ENCODE data around the gene BAIAP2L1.
"Not testable (repeated sequence)": the region's sequence is repeated elsewhere in the genome, so short reads cannot be mapped to it uniquely, and the experiment has no call there.

The BAIAP2L1 gene

DNA sequence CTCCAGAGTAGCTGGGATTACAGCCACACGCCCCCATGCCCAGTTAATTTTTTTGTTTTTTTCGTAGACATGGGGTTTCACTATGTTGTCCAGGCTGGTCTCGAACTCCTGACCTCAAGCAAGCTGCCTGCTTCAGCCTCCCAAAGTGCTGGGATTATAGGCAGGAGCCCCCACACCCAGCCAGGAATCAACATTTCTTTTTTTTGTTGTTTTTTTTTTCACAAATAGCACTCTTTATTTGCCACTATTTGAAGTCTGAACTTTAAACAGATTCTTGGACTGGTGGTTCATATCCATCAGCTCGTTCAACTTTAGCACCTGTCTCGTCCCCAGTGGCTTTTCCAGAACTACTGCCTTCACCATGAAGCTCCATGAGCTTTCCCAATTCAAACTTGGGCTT is 15.4 kb downstream of the BAIAP2L1 start:
- not testable (repeated sequence) for H4K91ac ChIP-seq (ENCODE audit: low read length); DNase-seq; H2BK15ac ChIP-seq (ENCODE audit: low read depth, poor library complexity, severe bottlenecking); H3K27ac ChIP-seq (ENCODE audit: low read length, poor library complexity, severe bottlenecking); H3K4ac ChIP-seq (ENCODE audit: low read depth in 1 of 2, low read length in 2 of 2); H2AK5ac ChIP-seq (ENCODE audit: low read length, severe bottlenecking); H3K9me3 ChIP-seq (ENCODE audit: control insufficient read depth, low read length); H3K14ac ChIP-seq (ENCODE audit: low read length in 2 of 2); H3K23ac ChIP-seq (ENCODE audit: low read length in 2 of 2); H3K4me1 ChIP-seq (ENCODE audit: control insufficient read depth, insufficient read depth, low read depth, low read length); H2AFZ ChIP-seq (ENCODE audit: low read depth, low read length); H2BK5ac ChIP-seq (ENCODE audit: low read depth, low read length, poor library complexity, severe bottlenecking); H3K4me3 ChIP-seq (ENCODE audit: insufficient read depth in 1 of 2, low read depth in 1 of 2, low read length in 2 of 2); H4K8ac ChIP-seq (ENCODE audit: low read length); H2BK120ac ChIP-seq (ENCODE audit: low read depth, low read length); H3K4me2 ChIP-seq (ENCODE audit: low read length, poor library complexity, severe bottlenecking); H3K27me3 ChIP-seq (ENCODE audit: control insufficient read depth in 1 of 2, insufficient read depth in 1 of 2, low read length in 2 of 2); H3K9ac ChIP-seq (ENCODE audit: low read length); H2BK12ac ChIP-seq (ENCODE audit: low read length in 2 of 2); H3K18ac ChIP-seq (ENCODE audit: low read depth in 1 of 2, low read length in 2 of 2)
- Histone ChIP-seq H3K36me3 (ENCODE audit: control insufficient read depth in 1 of 2, insufficient read depth in 2 of 2, low read depth in 1 of 2, low read length in 2 of 2) (peaks cover 0 to 11% of the 10 kb centered on the region in 2 experiments), H3K79me1 (replicated peaks; ENCODE audit: low read length, poor library complexity, severe bottlenecking) (peaks cover 13% of the 10 kb centered on the region)
- 88% methylated on average over 5 of the region's 5 CpGs for WGBS

DNA sequence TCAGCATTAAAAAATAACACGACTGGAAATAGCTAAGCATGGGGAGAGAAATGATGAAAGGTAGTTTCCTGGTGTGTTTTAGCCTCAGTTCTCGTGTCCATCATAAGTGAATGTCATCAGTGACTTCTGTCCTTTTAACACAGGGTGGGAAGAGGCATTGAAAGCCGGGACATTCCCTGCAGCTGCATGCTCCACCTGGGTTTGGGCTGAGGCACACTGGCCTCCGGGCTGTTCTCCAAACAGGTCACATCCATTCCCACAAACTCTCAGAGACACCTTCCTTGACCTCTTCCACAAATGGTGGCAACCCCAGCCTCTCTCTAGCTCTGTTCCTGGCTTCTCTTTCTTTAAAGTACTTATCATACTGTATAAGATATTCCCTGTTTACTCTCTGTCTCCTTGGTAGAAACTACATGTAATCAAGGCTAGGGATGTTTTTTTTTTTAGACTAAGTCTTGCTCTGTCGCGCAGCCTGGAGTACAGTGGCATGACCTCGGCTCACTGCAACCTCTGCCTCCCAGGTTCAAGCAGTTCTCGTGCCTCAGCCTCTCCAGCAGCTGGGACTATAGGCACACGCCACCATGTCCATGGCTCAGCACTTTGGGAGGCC is 22.6 kb downstream of the BAIAP2L1 start:
- Histone ChIP-seq H2BK15ac (ENCODE audit: low read depth, poor library complexity, severe bottlenecking) (no peak overlapping the region), H4K8ac (ENCODE audit: low read length) (no peak overlapping the region), H2AK5ac (ENCODE audit: low read length, severe bottlenecking) (no peak overlapping the region), H3K4ac (ENCODE audit: low read depth in 1 of 2, low read length in 2 of 2) (no peak overlapping the region), H3K9me3 (ENCODE audit: control insufficient read depth, low read length) (no peaks in the 10 kb centered on the region), H3K27me3 (ENCODE audit: control insufficient read depth in 1 of 2, insufficient read depth in 1 of 2, low read length in 2 of 2) (no peaks in the 10 kb centered on the region), H3K4me3 (ENCODE audit: insufficient read depth in 1 of 2, low read depth in 1 of 2, low read length in 2 of 2) (no peak overlapping the region), H3K14ac (ENCODE audit: low read length in 2 of 2) (no peak overlapping the region), H3K18ac (ENCODE audit: low read depth in 1 of 2, low read length in 2 of 2) (no peak overlapping the region), H3K4me2 (ENCODE audit: low read length, poor library complexity, severe bottlenecking) (no peak overlapping the region), H3K9ac (ENCODE audit: low read length) (no peak overlapping the region), H2AFZ (ENCODE audit: low read depth, low read length) (no peak overlapping the region), H3K27ac (ENCODE audit: low read length, poor library complexity, severe bottlenecking) (no peak overlapping the region), H2BK5ac (ENCODE audit: low read depth, low read length, poor library complexity, severe bottlenecking) (no peak overlapping the region), H2BK12ac (ENCODE audit: low read length in 2 of 2) (no peak overlapping the region), H3K36me3 (ENCODE audit: control insufficient read depth in 1 of 2, insufficient read depth in 2 of 2, low read depth in 1 of 2, low read length in 2 of 2) (peaks cover 0 to 7% of the 10 kb centered on the region in 2 experiments), H4K91ac (ENCODE audit: low read length) (no peak overlapping the region), H3K79me1 (replicated peaks; ENCODE audit: low read length, poor library complexity, severe bottlenecking) (peaks cover 14% of the 10 kb centered on the region), H3K4me1 (ENCODE audit: control insufficient read depth, insufficient read depth, low read depth, low read length) (peaks cover 7% of the 10 kb centered on the region), H3K23ac (ENCODE audit: low read length in 2 of 2) (no peak overlapping the region), H2BK120ac (ENCODE audit: low read depth, low read length) (no peak overlapping the region)
- 85% methylated on average over 9 of the region's 9 CpGs for whole genome bisulfite sequencing
- DNase-seq: no peak

DNA sequence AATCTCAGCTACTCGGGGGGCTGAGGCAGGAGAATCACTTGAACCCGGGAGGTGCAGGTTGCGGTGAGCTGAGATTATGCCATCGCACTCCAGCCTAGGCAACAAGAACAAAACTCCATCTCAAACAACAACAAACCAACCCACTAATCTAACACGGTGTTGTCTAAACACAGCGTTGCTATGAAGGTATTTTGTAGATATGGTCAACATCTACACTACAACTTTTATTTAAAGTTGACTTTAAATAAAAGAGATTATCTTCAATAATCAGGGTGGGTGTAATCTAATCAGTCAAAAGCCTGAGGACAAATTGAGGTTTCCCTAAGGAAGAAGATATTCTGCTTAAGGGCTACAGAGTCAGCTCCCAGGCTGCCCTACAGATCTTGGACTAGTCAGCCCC is 24.2 kb downstream of the BAIAP2L1 start:
- no peak overlapping the region for H2BK5ac ChIP-seq (ENCODE audit: low read depth, low read length, poor library complexity, severe bottlenecking)
- H3K27me3 ChIP-seq (ENCODE audit: control insufficient read depth in 1 of 2, insufficient read depth in 1 of 2, low read length in 2 of 2): no peaks in the 10 kb centered on the region
- DNase-seq: no peak
- no peak overlapping the region for H3K4ac ChIP-seq (ENCODE audit: low read depth in 1 of 2, low read length in 2 of 2)
- 97% methylated on average over 3 of the region's 6 CpGs for WGBS
- no peak overlapping the region for H2AK5ac ChIP-seq (ENCODE audit: low read length, severe bottlenecking)
- no peak overlapping the region for H3K23ac ChIP-seq (ENCODE audit: low read length in 2 of 2)
- H3K9me3 ChIP-seq (ENCODE audit: control insufficient read depth, low read length): no peaks in the 10 kb centered on the region
- H3K18ac ChIP-seq (ENCODE audit: low read depth in 1 of 2, low read length in 2 of 2): no peak overlapping the region
- no peak overlapping the region for H4K91ac ChIP-seq (ENCODE audit: low read length)
- peaks cover 0 to 7% of the 10 kb centered on the region in 2 experiments for H3K36me3 ChIP-seq (ENCODE audit: control insufficient read depth in 1 of 2, insufficient read depth in 2 of 2, low read depth in 1 of 2, low read length in 2 of 2)
- no peak overlapping the region for H3K4me2 ChIP-seq (ENCODE audit: low read length, poor library complexity, severe bottlenecking)
- H2BK12ac ChIP-seq (ENCODE audit: low read length in 2 of 2): no peak overlapping the region
- H3K9ac ChIP-seq (ENCODE audit: low read length): no peak overlapping the region
- H2BK15ac ChIP-seq (ENCODE audit: low read depth, poor library complexity, severe bottlenecking): no peak overlapping the region
- H3K4me1 ChIP-seq (ENCODE audit: control insufficient read depth, insufficient read depth, low read depth, low read length): peaks cover 9% of the 10 kb centered on the region
- H2BK120ac ChIP-seq (ENCODE audit: low read depth, low read length): no peak overlapping the region
- H2AFZ ChIP-seq (ENCODE audit: low read depth, low read length): no peak overlapping the region
- H3K4me3 ChIP-seq (ENCODE audit: insufficient read depth in 1 of 2, low read depth in 1 of 2, low read length in 2 of 2): no peak overlapping the region
- peaks cover 11% of the 10 kb centered on the region for H3K79me1 ChIP-seq (replicated peaks; ENCODE audit: low read length, poor library complexity, severe bottlenecking)
- no peak overlapping the region for H3K27ac ChIP-seq (ENCODE audit: low read length, poor library complexity, severe bottlenecking)
- no peak overlapping the region for H3K14ac ChIP-seq (ENCODE audit: low read length in 2 of 2)
- no peak overlapping the region for H4K8ac ChIP-seq (ENCODE audit: low read length)

DNA sequence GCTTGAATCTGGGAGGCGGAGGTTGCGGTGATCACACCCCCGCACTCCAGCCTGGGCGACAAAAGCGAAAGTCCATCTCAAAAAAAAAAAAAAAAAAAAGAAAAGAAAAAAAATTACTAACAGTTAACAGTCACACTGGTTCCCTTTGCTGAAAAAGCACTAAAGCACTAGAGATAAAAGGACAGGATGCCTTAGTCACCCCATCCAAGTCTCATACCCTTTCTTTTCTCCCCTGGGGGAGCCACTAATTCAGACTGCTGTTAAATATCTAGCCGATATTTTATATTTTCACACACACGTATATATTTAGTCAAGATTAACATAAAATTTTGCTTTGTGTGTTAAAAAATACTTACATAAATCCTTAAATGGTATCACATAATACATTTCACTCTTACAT is 25.2 kb downstream of the BAIAP2L1 start:
- H3K4me3 ChIP-seq (ENCODE audit: insufficient read depth in 1 of 2, low read depth in 1 of 2, low read length in 2 of 2): no peak overlapping the region

More for the DNA sequence above, 25.2 kb downstream of the BAIAP2L1 start:
- H3K27me3 ChIP-seq (ENCODE audit: control insufficient read depth in 1 of 2, insufficient read depth in 1 of 2, low read length in 2 of 2): no peaks in the 10 kb centered on the region
- no peak overlapping the region for H3K4me2 ChIP-seq (ENCODE audit: low read length, poor library complexity, severe bottlenecking)
- no peak overlapping the region for H2BK15ac ChIP-seq (ENCODE audit: low read depth, poor library complexity, severe bottlenecking)
- no peak overlapping the region for H2AFZ ChIP-seq (ENCODE audit: low read depth, low read length)
- H3K27ac ChIP-seq (ENCODE audit: low read length, poor library complexity, severe bottlenecking): no peak overlapping the region
- H3K4me1 ChIP-seq (ENCODE audit: control insufficient read depth, insufficient read depth, low read depth, low read length): peaks cover 7% of the 10 kb centered on the region
- no peak overlapping the region for H2AK5ac ChIP-seq (ENCODE audit: low read length, severe bottlenecking)
- no peak overlapping the region for H3K18ac ChIP-seq (ENCODE audit: low read depth in 1 of 2, low read length in 2 of 2)
- no peak overlapping the region for H3K9ac ChIP-seq (ENCODE audit: low read length)
- no peak overlapping the region for H2BK12ac ChIP-seq (ENCODE audit: low read length in 2 of 2)
- H3K14ac ChIP-seq (ENCODE audit: low read length in 2 of 2): no peak overlapping the region
- H3K4ac ChIP-seq (ENCODE audit: low read depth in 1 of 2, low read length in 2 of 2): no peak overlapping the region
- no peak overlapping the region for H4K91ac ChIP-seq (ENCODE audit: low read length)
- H3K23ac ChIP-seq (ENCODE audit: low read length in 2 of 2): no peak overlapping the region
- H4K8ac ChIP-seq (ENCODE audit: low read length): no peak overlapping the region
- peaks cover 7% of the 10 kb centered on the region for H3K79me1 ChIP-seq (replicated peaks; ENCODE audit: low read length, poor library complexity, severe bottlenecking)
- no peak overlapping the region for H2BK5ac ChIP-seq (ENCODE audit: low read depth, low read length, poor library complexity, severe bottlenecking)
- WGBS: 99% methylated on average over 5 of the region's 7 CpGs
- H3K9me3 ChIP-seq (ENCODE audit: control insufficient read depth, low read length): no peaks in the 10 kb centered on the region
- peaks cover 0 to 2% of the 10 kb centered on the region in 2 experiments for H3K36me3 ChIP-seq (ENCODE audit: control insufficient read depth in 1 of 2, insufficient read depth in 2 of 2, low read depth in 1 of 2, low read length in 2 of 2)
- DNase-seq: no peak
- no peak overlapping the region for H2BK120ac ChIP-seq (ENCODE audit: low read depth, low read length)
